GM19372 (cell line): ENCODE results near the gene KLK11.

Source experiments
- ATAC-seq: cut with Tn5 transposase; IDR thresholded peaks from one replicate; pipeline ENCODE4 v1.9.1; 2021; ENCODE audit warnings: mild to moderate bottlenecking, low read depth, moderate library complexity; ENCODE audit not compliant: unreplicated experiment

Gene KLK11

DNA sequence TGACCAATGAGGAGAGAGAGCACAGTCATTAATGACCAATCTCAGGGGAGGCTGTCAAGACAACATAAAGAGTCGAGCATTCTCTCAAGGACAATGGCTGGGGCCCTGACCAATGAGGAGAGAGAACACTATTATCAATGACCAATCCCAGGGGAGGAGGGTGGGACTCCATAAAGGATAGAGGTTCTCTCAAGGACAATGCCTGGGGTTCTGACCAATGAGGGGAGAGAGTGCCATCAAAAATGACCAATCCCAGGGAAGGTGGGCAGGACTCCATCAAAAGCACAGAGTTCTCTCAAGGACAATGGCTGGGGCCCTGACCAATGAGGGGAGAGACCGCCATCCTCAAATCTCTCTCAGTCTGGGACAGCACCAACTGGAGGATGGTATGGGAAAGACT is 3.3 kb upstream of the KLK11 start:
- ATAC-seq: no peak

- ATAC-seq: no peak
Observed at GRCh38 chr19:51027873-51028272, 1.5 kb upstream of the KLK11 start.

DNA sequence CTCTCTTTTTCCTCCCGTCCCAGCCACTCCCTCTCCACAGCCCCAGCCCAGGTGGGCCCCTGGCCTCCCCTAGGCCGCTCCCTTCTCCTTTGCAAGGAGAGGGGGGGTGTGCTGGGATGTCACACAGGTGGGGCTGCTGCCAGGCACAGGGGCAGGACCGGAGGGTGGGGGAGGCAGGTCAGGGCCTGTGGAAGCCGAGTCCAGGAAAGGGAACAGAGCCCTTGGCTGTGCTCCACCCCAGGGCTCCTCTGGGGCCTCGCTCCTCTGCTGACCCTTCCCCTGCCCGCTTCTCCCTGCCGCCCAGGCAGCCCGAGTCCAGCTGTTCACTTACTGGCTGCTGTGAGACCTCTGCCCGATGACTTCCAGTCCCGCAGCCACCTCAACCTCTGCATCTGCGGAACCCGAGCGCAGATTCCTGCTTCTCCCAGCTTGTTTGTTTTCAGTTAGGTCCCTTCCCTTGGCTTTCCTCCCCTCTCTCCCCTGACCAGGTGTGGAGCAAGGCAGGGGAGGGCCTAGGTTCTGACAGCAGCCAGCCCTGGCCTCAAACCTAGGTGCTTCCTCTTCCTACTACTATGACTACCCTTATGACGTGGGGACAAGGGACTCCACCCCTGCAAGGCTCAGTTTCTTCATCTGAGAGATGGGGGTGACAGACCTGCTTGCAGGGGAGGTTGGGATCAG is 850 bp upstream of the KLK11 start:
- no peak for ATAC-seq

- ATAC-seq: no peak
Observed at GRCh38 chr19:51025809-51026553, 435 bp downstream of the KLK11 start.

- no peak for ATAC-seq
Observed at GRCh38 chr19:51025401-51025800, 1.0 kb downstream of the KLK11 start.

DNA sequence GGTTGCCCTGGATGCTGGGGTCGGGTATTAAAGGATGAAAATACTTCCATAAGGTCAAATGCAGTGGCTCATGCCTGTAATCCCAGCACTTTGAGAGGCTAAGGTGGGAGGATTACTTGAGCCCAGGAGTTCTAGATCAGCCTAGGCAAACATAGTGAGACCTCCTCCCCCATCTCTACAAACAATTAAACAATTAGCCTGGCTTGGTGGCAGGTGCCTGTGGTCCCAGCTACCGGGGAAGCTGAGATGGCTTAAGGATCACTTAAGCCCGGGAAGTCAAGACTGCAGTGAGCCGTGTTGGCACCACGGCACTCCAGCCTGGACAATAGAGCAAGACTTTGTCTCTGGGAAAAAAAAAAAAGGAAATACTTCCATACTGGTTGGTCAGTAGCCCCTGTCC is 1.5 kb downstream of the KLK11 start:
- ATAC-seq: no peak

DNA sequence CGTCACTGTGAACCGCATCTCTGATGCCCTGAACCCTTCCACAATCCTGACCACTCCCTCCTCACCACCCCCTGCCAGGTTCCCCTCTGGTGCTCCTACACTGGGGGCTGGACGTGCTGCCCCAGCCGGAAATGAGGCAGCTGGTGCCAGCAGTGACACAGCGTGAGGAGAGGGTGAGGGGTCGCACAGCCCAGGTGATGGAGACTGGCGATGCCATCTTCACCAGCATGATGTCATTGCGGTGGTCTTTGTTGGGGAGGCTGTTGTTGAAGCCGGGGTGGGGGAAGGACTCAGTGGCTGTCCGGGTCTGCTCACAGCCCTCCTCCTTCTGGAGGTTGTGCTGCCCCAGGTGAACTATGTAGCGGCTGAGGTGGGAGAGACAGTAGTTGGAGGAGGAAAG is 2.5 kb downstream of the KLK11 start:
- no peak for ATAC-seq

DNA sequence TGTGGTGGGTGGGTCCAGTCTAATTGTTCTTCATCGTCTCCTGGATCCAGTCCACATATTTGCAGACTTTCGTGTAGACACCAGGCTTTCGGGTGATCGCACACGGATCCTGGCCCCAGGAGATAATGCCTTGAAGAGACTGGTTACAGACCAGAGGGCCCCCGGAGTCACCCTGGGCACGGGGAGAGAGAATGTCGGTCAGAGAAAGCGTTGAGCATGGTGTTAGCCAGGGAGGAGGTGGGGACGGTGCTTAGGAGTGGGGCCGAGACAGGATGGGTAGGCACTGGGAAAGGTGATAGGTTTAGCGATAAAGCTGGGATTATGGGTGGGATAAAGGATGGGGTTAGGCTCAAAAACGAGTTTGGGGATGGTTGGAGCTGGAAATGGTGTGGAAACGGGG is 3.9 kb downstream of the KLK11 start:
- no peak for ATAC-seq

GRCh38 chr19:51020988-51021651 is 5.3 kb downstream of the KLK11 start:
- no peak for ATAC-seq

- no peak for ATAC-seq
Observed at GRCh38 chr19:51019544-51019925, 6.9 kb downstream of the KLK11 start, which contains the start of gene KLK10. TSS of gene KLK10 (minus strand) at chr19:51019709. CDS start at chr19:51019130, 579 bp downstream.

DNA sequence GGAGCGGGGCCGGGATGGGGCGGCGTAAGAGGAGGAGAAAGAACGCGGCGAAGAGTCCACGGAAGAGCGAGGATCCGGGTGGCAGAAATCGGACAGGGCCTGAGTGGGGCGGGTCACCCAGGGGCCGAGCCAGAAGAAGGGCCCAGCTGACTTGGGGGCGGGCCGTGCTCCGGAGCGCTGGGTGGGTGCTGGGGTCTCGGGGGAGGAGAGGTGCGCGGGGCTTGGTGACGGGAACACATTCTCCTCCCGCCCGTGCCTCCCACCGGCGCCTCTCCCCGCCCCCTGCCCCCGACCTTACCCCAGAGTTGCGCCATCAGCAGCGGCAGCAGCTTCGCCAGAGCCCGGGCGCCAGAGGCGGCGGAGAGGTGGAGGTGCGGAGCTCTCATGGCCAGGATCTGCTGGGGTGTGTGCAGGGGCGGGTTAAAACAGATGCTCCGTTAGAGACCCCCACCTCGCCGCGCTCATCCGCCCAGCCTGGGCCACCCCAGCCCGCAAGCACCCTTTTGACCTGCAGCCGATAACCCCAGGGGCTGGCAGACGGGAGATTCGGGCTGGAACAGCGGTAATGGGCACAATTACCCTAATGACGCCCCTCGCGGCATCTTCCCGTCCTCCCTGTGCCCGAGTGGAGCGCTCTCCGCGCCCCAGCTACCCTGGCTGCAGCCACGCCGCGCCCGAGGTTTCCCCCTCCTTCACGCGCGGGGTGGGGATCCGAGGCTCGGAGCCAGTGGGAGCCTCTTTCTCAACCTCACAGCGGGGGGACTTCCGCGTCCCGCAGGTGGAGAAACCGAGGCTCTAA is 7.5 kb downstream of the KLK11 start:
- ATAC-seq: no peak

- ATAC-seq: no peak
Observed at GRCh38 chr19:51016798-51017683, 9.4 kb downstream of the KLK11 start.

DNA sequence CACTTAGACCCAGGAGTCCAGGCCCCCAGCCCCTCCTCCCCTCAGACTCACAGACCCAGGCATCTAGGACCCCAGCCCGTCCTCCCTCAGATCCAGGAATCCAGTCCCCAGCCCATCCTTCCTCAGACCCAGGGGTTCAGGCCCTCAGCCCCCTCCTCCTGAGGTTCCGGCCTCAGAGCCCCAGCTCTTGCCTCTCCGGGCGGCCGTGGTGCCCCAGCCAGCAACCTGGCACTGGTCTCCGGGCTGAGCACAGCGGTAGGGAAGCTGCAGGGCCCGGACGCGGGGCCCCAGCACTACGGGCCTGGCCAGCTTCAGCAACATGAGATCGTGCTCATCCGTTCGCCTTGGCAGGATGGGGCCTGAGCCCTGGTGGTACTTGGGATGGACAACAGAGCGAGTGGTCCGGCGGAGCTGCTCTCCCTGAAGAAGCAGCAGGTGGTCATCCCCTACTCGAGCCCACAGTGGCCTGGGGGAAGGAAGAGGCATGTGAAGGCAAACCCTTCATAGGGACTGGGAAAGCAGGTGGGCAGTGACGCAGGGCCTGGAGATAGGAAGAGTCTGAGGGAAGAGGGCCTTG is 10.6 kb downstream of the KLK11 start:
- ATAC-seq: no peak

DNA sequence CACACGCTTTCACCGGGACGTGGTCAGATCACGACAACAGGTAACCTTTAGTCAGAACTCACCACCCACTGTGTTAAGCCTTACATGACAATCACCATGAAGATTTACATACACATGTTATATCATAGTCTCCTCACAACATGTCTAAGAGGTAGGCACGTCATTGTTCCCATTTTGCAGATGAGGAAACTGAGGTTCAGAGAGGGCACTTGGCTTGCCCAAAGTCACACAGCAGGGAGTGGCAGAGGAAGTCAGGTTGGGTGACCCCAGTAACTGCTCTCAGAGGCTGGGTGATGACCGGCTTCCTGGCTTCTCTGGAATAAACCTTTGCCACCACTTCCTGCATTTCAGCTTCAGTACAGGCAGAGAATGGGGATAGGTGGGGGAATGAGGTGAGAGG is 12.2 kb downstream of the KLK11 start:
- no peak for ATAC-seq

DNA sequence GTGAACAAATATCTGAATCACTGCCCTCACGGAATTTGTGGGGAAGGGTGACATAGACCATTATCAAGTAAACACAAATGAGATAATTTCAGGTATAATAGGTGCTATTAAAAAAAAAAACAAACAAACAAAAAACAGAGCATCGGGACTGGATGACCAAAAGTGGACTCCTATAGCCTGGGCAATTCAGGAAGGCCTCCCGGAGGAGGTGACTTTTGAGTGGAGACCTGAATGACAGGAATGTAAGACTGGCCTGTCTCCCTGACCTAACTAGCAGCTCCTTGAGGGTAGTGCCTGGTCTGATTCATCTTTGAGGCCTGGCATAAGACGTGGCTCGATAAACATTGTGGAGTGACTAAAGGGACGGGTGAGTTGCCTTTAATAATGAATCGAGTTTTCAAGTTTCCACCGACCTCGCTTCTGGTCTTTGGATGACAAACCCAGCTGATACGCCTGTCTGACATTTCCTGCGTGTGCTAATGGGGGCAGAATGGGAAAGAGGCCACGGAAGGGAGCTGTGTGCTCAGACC is 13.7 kb downstream of the KLK11 start:
- no peak for ATAC-seq

GRCh38 chr19:51010066-51010795 is 16.2 kb downstream of the KLK11 start:
- no peak for ATAC-seq

DNA sequence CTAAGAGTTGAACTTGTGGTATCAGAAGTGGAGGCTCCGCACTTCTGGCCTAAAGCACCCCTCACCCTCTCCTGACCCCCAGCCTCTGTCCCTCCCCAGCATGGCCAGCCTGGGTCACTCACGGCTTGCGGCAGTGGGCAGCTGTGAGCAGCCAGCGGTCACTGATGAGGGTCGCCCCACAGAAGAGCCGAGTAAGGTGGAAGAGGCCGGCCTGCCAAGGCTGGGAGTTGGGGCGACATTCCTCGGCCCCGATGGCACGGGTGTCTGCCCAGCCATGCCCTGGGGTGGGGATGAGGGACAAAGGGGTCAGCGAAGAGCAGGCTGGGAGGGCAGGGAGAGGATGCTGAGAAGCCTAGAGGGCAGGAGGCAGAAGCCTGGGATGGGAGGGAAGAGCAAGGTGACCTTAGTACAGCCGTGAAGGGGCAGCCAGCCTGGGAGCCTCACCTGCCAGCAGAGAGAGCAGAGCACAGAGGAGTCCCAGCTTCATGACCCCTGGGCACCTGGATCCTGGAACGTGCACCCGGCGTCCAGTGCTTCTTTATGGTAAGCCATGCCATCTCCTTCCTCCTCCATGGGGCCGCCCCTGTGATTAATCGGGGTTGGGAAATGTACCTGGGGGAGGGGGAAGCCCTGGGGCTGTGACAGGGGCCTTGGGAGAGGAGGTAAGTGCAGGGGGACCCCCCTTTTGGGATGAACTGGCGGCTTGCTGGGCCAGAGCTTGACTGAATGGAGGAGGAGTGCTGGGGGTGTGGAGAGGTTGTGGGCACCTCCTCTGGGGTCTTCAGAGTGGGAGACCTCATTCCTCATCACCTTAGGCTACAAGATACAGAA is 17.1 kb downstream of the KLK11 start:
- no peak for ATAC-seq

- ATAC-seq: no peak
Observed at GRCh38 chr19:51007488-51007887, 18.9 kb downstream of the KLK11 start.
